GM19372 (cell line): ENCODE data around the gene PDCL2.
A peak's percentile ranks its signal among the peaks of the same experiment; 100 is the strongest.
"Not testable (repeated sequence)": the region's sequence is repeated elsewhere in the genome, so short reads cannot be mapped to it uniquely, and the experiment has no call there.

Source experiments
- ATAC-seq: cut with Tn5 transposase; IDR thresholded peaks from one replicate; pipeline ENCODE4 v1.9.1; 2021; ENCODE audit warnings: mild to moderate bottlenecking, low read depth, moderate library complexity; ENCODE audit not compliant: unreplicated experiment

Gene PDCL2

GRCh38 chr4:55592014-55592413 is at the start of gene PDCL2:
TSS of gene PDCL2 (minus strand) at chr4:55592245. CDS start at chr4:55592109, 136 bp downstream.
- no peak for ATAC-seq

- no peak for ATAC-seq
Measured at GRCh38 chr4:55637272-55637820, 45.3 kb upstream of the PDCL2 start.

- no peak for ATAC-seq
Measured at GRCh38 chr4:55636656-55636999, 44.6 kb upstream of the PDCL2 start.

GRCh38 chr4:55635741-55636655 is 44.0 kb upstream of the PDCL2 start, which contains the start of gene NMU:
TSS of gene NMU (minus strand) at chr4:55636298. CDS start at chr4:55636192, 106 bp downstream.
- peak; percentile 86 for ATAC-seq

GRCh38 chr4:55635282-55635681 is 43.2 kb upstream of the PDCL2 start:
- no peak for ATAC-seq

GRCh38 chr4:55634417-55635128 is 42.5 kb upstream of the PDCL2 start:
- ATAC-seq = no peak

- no peak for ATAC-seq
Measured at GRCh38 chr4:55633903-55634302, 41.9 kb upstream of the PDCL2 start.

GRCh38 chr4:55625835-55626234 is 33.8 kb upstream of the PDCL2 start:
- ATAC-seq = no peak

- ATAC-seq = not testable (repeated sequence)
Measured at GRCh38 chr4:55624063-55624462, 32.0 kb upstream of the PDCL2 start.

GRCh38 chr4:55618546-55619143 is 26.6 kb upstream of the PDCL2 start:
- ATAC-seq = no peak

GRCh38 chr4:55617587-55618197 is 25.6 kb upstream of the PDCL2 start:
- ATAC-seq = peak; percentile 93

- no peak for ATAC-seq
Measured at GRCh38 chr4:55615008-55615407, 23.0 kb upstream of the PDCL2 start.

GRCh38 chr4:55613621-55614020 is 21.6 kb upstream of the PDCL2 start:
- no peak for ATAC-seq

- no peak for ATAC-seq
Measured at GRCh38 chr4:55612341-55612740, 20.3 kb upstream of the PDCL2 start.

GRCh38 chr4:55611358-55612059 is 19.5 kb upstream of the PDCL2 start:
- ATAC-seq = no peak

GRCh38 chr4:55610381-55610780 is 18.3 kb upstream of the PDCL2 start:
- ATAC-seq = no peak

GRCh38 chr4:55609393-55609866 is 17.4 kb upstream of the PDCL2 start:
- ATAC-seq = no peak

- ATAC-seq = no peak
Measured at GRCh38 chr4:55608591-55608990, 16.5 kb upstream of the PDCL2 start.

- ATAC-seq = no peak
Measured at GRCh38 chr4:55604996-55605395, 13.0 kb upstream of the PDCL2 start.

- ATAC-seq = no peak
Measured at GRCh38 chr4:55600640-55601039, 8.6 kb upstream of the PDCL2 start.
